Trophoblast cell (in vitro differentiated cells and primary cell): ENCODE data around the gene FAM193A.

Experiments used
- DNase-seq, 2 donors: peaks; one replicate each; pipeline ENCODE4 v3.0.0-alpha.2; 2016
- H2AFZ ChIP-seq: 2 replicates; pipeline ENCODE4 v1.6.1; 2013; ENCODE audit warnings: low read length, moderate library complexity, mild to moderate bottlenecking; ENCODE audit not compliant: insufficient read depth, poor library complexity
- H2AK5ac ChIP-seq: 2 replicates; pipeline ENCODE4 v1.6.1; 2013; ENCODE audit warnings: mild to moderate bottlenecking, low read length
- H2BK120ac ChIP-seq: 2 replicates; pipeline ENCODE4 v1.6.1; 2013; ENCODE audit warnings: low read length, mild to moderate bottlenecking, moderate library complexity; ENCODE audit not compliant: insufficient read depth, poor library complexity
- H2BK12ac ChIP-seq: 2 replicates; pipeline ENCODE4 v1.6.1; 2013; ENCODE audit warnings: mild to moderate bottlenecking, low read length, moderate library complexity
- H2BK5ac ChIP-seq: 2 replicates; pipeline ENCODE4 v1.6.1; 2013; ENCODE audit warnings: low read length, low read depth, moderate library complexity, mild to moderate bottlenecking; ENCODE audit not compliant: poor library complexity
- H3K14ac ChIP-seq: 2 replicates; pipeline ENCODE4 v1.6.1; 2013; ENCODE audit warnings: mild to moderate bottlenecking, low read length
- H3K18ac ChIP-seq: 2 replicates; pipeline ENCODE4 v1.6.1; 2013; ENCODE audit warnings: mild to moderate bottlenecking, low read length
- H3K23ac ChIP-seq: 2 replicates; pipeline ENCODE4 v1.6.1; 2013; ENCODE audit warnings: low read length
- H3K27ac ChIP-seq: 2 replicates; pipeline ENCODE4 v1.5.1; 2013; ENCODE audit warnings: low read depth, mild to moderate bottlenecking, inconsistent platforms, low read length, moderate library complexity
- H3K27me3 ChIP-seq: 2 replicates; pipeline ENCODE4 v1.6.1; 2013; ENCODE audit warnings: inconsistent platforms, mild to moderate bottlenecking, low read length, moderate library complexity; ENCODE audit not compliant: insufficient read depth
- H3K36me3 ChIP-seq, 2 experiments: 1 replicate in 1 of 2; 2 replicates in 1 of 2; pipeline ENCODE4 v1.6.1; 2013; ENCODE audit warnings: low read length in 2 of 2, mild to moderate bottlenecking in 2 of 2, moderate library complexity in 1 of 2; ENCODE audit not compliant: insufficient read depth in 2 of 2, control insufficient read depth in 1 of 2
- H3K4ac ChIP-seq: 2 replicates; pipeline ENCODE4 v1.6.1; 2013; ENCODE audit warnings: low read depth, mild to moderate bottlenecking, low read length, moderate library complexity
- H3K4me1 ChIP-seq, 2 experiments: 1 replicate in 1 of 2; 2 replicates in 1 of 2; pipeline ENCODE4 v1.6.1; 2013; ENCODE audit warnings: low read length in 2 of 2, mild to moderate bottlenecking in 2 of 2, moderate library complexity in 1 of 2; ENCODE audit not compliant: insufficient read depth in 2 of 2, control insufficient read depth in 1 of 2
- H3K4me2 ChIP-seq: 2 replicates; pipeline ENCODE4 v1.6.1; 2013; ENCODE audit warnings: inconsistent platforms, mild to moderate bottlenecking, low read length, moderate library complexity
- H3K4me3 ChIP-seq: 2 replicates; pipeline ENCODE4 v1.5.1; 2013; ENCODE audit warnings: mild to moderate bottlenecking, low read depth, low read length, inconsistent platforms
- H3K79me1 ChIP-seq: one replicate; pipeline ENCODE4 v1.6.1; 2013; ENCODE audit warnings: low read length
- H3K79me2 ChIP-seq: 2 replicates; pipeline ENCODE4 v1.6.1; 2013; ENCODE audit warnings: low read length, mild to moderate bottlenecking; ENCODE audit not compliant: control insufficient read depth, insufficient read depth, poor library complexity
- H3K9ac ChIP-seq: 2 replicates; pipeline ENCODE4 v1.6.1; 2013; ENCODE audit warnings: mild to moderate bottlenecking, low read length
- H3K9me3 ChIP-seq: 2 replicates; pipeline ENCODE4 v1.6.1; 2013; ENCODE audit warnings: low read depth, mild to moderate bottlenecking, control low read depth, inconsistent platforms, low read length; ENCODE audit not compliant: insufficient read depth
- H4K12ac ChIP-seq: 2 replicates; pipeline ENCODE4 v1.6.1; 2013; ENCODE audit warnings: low read depth, mild to moderate bottlenecking, low read length, moderate library complexity
- H4K8ac ChIP-seq: 2 replicates; pipeline ENCODE4 v1.6.1; 2013; ENCODE audit warnings: low read depth, mild to moderate bottlenecking, low read length, moderate library complexity
- H4K91ac ChIP-seq: one replicate; pipeline ENCODE4 v1.6.1; 2013; ENCODE audit warnings: low read depth, mild to moderate bottlenecking, low read length, moderate library complexity
- WGBS: extraction: QIAGEN DNeasy Blood & Tissue Kit; methylation state at CpG from one replicate; pipeline ENCODE4 v1.1.7; 2013; ENCODE audit warnings: missing lambda C conversion rate; ENCODE audit not compliant: insufficient read length, insufficient coverage; ENCODE audit errors: extremely low coverage; 5-methylcytosine and 5-hydroxymethylcytosine counted together

The FAM193A gene

DNA sequence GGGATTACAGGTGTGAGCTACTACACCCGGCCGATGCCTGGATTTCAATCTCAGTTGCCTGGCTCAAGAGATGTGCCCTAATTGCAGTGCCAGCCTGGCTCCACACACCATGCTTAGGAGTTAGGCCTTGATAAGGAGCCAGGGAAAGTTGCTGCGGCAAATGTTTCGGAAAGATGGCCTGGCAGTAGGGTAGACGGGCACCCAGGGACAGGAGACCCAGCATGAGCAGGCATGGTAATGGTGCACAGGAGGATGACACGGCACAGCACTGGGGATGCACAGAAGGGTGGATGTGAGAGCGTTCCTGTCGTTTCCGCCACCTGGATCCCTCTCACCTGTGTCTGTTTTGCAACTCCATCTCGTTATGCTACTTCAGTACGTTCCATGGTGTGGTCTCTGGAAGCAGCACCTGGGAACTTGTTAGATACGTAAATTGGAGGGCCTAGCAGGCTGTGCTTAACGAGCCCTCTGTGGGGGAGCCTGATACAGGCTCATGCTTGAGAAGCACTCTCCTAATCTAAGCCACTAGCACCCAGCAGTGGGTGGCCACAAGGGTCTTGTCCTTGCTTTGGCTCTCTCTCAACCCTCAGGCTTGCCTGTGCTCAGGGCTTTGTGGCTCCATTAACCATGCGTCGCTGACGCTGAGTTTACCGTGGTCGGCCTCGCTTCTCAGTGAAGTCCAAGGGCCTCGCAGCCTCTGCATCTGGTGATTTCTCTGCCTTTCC, 47.2 kb upstream of the FAM193A start:
- no peak overlapping the region for H3K18ac ChIP-seq
- H3K27me3 ChIP-seq: no peaks in the 10 kb centered on the region
- no peak overlapping the region for H3K4me2 ChIP-seq
- H3K27ac ChIP-seq: no peak overlapping the region
- no peak for DNase-seq
- H3K4ac ChIP-seq: peak overlapping the region; percentile 22
- H3K4me1 ChIP-seq: peaks cover 2 to 11% of the 10 kb centered on the region in 2 experiments
- H2BK5ac ChIP-seq: no peak overlapping the region
- H3K79me1 ChIP-seq: no peaks in the 10 kb centered on the region
- no peak overlapping the region for H4K8ac ChIP-seq
- no peak overlapping the region for H2AK5ac ChIP-seq
- no peak overlapping the region for H2BK12ac ChIP-seq
- H3K4me3 ChIP-seq: no peak overlapping the region
- H2AFZ ChIP-seq: no peak overlapping the region
- H3K23ac ChIP-seq: no peak overlapping the region
- H3K9me3 ChIP-seq: no peaks in the 10 kb centered on the region
- H3K14ac ChIP-seq: no peak overlapping the region
- H3K9ac ChIP-seq: no peak overlapping the region
- WGBS: no CpG with 5 or more reads among the region's 20 CpGs
- H3K79me2 ChIP-seq: peaks cover 18% of the 10 kb centered on the region
- H4K91ac ChIP-seq: no peak overlapping the region
- H3K36me3 ChIP-seq: peaks cover 24 to 39% of the 10 kb centered on the region in 2 experiments
- H4K12ac ChIP-seq: no peak overlapping the region
- no peak overlapping the region for H2BK120ac ChIP-seq

DNA sequence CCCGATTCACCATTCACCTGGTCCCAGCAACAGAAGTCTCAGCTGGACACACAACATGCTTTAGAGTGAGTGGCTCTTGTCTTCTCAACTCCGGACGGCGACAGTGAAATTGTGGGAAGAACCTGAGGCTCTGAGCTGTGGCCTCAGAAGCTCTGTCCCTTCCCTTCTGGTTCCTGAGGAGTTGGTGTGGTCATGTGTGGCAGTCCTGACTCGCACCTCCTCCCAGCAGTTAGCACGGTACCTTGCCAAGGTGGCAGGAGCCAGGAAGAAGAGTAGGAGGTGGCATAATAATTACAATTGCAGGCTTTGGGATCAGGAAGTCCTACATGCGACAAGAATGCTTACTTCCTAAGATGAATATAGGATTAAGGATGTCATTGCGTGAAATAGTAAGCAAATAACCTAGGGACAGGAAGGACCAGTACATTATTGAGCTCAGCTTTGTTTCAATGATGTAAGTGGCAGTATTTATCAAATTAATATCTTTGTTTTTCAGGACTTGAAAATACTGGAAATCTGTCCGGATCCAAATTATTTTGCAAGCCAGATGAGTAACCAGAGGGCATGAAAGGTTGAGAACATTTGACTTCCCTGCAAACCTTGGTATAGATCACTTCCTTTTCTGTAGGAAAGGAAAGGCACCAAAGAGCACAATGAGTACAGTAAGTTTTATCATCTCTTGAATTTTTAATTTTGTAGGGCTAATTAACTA, 46.5 kb upstream of the FAM193A start:
- H4K8ac ChIP-seq: no peak overlapping the region
- H3K4me2 ChIP-seq: no peak overlapping the region
- no peaks in the 10 kb centered on the region for H3K27me3 ChIP-seq
- no peak overlapping the region for H3K23ac ChIP-seq
- no peak overlapping the region for H3K14ac ChIP-seq
- no peak overlapping the region for H2BK5ac ChIP-seq
- peaks cover 0 to 9% of the 10 kb centered on the region in 2 experiments for H3K4me1 ChIP-seq
- H3K9me3 ChIP-seq: no peaks in the 10 kb centered on the region
- H3K79me1 ChIP-seq: no peaks in the 10 kb centered on the region
- H2AK5ac ChIP-seq: no peak overlapping the region
- H2AFZ ChIP-seq: no peak overlapping the region
- no peak overlapping the region for H2BK12ac ChIP-seq
- no peak overlapping the region for H3K4ac ChIP-seq
- no peak overlapping the region for H4K12ac ChIP-seq
- no peak for DNase-seq
- no CpG with 5 or more reads among the region's 9 CpGs for WGBS
- H3K27ac ChIP-seq: no peak overlapping the region
- H2BK120ac ChIP-seq: no peak overlapping the region
- H3K36me3 ChIP-seq: peaks cover 25 to 40% of the 10 kb centered on the region in 2 experiments
- H3K9ac ChIP-seq: no peak overlapping the region
- H3K4me3 ChIP-seq: no peak overlapping the region
- H4K91ac ChIP-seq: no peak overlapping the region
- peaks cover 14% of the 10 kb centered on the region for H3K79me2 ChIP-seq
- H3K18ac ChIP-seq: no peak overlapping the region

DNA sequence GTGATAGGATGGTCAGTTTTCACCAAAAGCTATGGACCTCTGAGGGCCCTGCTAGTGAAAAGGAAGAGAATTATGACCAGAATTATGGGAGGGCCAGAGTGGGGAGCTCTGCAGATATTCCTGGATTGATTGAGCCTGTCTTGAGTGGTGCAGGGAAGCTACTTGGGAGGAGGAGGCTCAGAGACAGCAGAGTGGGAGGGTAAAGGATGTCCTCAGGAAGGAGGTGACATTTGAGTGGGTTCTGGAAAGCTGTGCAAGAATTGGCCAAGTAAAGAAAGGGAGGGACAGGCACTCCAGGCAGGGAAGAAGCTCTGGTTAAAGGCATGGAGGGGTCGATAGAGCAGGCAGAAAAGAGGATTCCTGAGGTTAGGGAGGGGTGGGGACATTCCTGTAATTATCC, 43.5 kb upstream of the FAM193A start:
- H3K9ac ChIP-seq: no peak overlapping the region
- no peak overlapping the region for H2BK120ac ChIP-seq
- DNase-seq: no peak

DNA sequence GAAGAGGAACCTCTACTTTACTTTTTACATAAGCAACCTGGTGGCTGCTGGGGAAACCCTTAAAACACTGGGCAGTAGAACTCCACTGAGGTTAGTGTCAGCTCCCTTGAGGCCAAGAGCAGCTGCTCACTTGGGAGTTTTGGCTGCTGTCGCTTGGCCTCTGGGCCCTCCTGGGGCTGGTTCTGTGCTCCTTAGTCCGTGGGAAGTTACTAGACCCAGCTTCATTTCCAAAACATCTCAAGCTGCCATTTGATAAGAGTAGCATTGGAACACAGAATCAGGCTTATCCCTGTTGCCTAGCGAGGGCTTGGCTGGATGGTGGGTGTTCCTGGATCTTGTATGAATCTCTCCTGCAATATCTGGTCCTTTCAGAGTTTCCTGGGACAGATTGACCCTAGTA, 41.5 kb upstream of the FAM193A start:
- no CpG with 5 or more reads among the region's 3 CpGs for WGBS
- Histone ChIP-seq H3K4ac (no peak overlapping the region), H3K36me3 (peaks cover 53 to 62% of the 10 kb centered on the region in 2 experiments), H3K14ac (no peak overlapping the region), H4K8ac (no peak overlapping the region), H3K4me3 (no peak overlapping the region), H3K4me1 (no peaks in the 10 kb centered on the region), H3K27ac (no peak overlapping the region), H3K9me3 (no peaks in the 10 kb centered on the region), H4K12ac (no peak overlapping the region), H3K23ac (no peak overlapping the region), H3K79me1 (no peaks in the 10 kb centered on the region), H3K79me2 (peaks cover 2% of the 10 kb centered on the region), H2BK120ac (no peak overlapping the region), H3K4me2 (no peak overlapping the region), H2BK5ac (no peak overlapping the region), H2AFZ (no peak overlapping the region), H3K27me3 (no peaks in the 10 kb centered on the region), H3K9ac (no peak overlapping the region), H4K91ac (no peak overlapping the region), H2AK5ac (no peak overlapping the region), H2BK12ac (no peak overlapping the region), H3K18ac (no peak overlapping the region)
- DNase-seq: no peak

More for the DNA sequence above, 43.5 kb upstream of the FAM193A start:
- Histone ChIP-seq H3K36me3 (peaks cover 41 to 64% of the 10 kb centered on the region in 2 experiments), H3K23ac (no peak overlapping the region), H3K27ac (no peak overlapping the region), H2BK12ac (no peak overlapping the region), H2BK5ac (no peak overlapping the region), H3K4me1 (no peaks in the 10 kb centered on the region), H3K27me3 (no peaks in the 10 kb centered on the region), H3K79me2 (peaks cover 4% of the 10 kb centered on the region), H4K12ac (no peak overlapping the region), H3K4ac (no peak overlapping the region), H3K14ac (no peak overlapping the region), H3K79me1 (no peaks in the 10 kb centered on the region), H4K8ac (no peak overlapping the region), H3K18ac (no peak overlapping the region), H2AK5ac (no peak overlapping the region), H3K4me2 (no peak overlapping the region), H4K91ac (no peak overlapping the region), H3K9me3 (no peaks in the 10 kb centered on the region), H2AFZ (no peak overlapping the region), H3K4me3 (no peak overlapping the region)
- WGBS: no CpG with 5 or more reads among the region's 1 CpG
